Neuronal stem cell (in vitro differentiated cells): Measurements from ENCODE around the gene KCNIP2.

ENCODE experiments used
- DNase-seq: peaks from one replicate; pipeline ENCODE4 v3.0.0-alpha.2; 2013; ENCODE audit warnings: low spot score
- H2AFZ ChIP-seq: one replicate; pipeline ENCODE4 v1.6.1; 2013; ENCODE audit warnings: mild to moderate bottlenecking, low read length, inconsistent platforms
- H2AK5ac ChIP-seq: 2 replicates; pipeline ENCODE4 v1.6.1; 2013; ENCODE audit warnings: low read depth, mild to moderate bottlenecking, inconsistent platforms, low read length, moderate library complexity, mixed read lengths
- H2BK120ac ChIP-seq: 2 replicates; pipeline ENCODE4 v1.6.1; 2013; ENCODE audit warnings: low read depth, mild to moderate bottlenecking, inconsistent platforms, low read length, moderate library complexity, mixed read lengths
- H2BK12ac ChIP-seq: one replicate; pipeline ENCODE4 v1.6.1; 2013; ENCODE audit warnings: low read length, inconsistent platforms
- H2BK15ac ChIP-seq: 2 replicates; pipeline ENCODE4 v1.6.1; 2013; ENCODE audit warnings: mild to moderate bottlenecking, low read length, inconsistent platforms, mixed read lengths
- H2BK5ac ChIP-seq: one replicate; pipeline ENCODE4 v1.6.1; 2013; ENCODE audit warnings: inconsistent platforms, mild to moderate bottlenecking, low read length, moderate library complexity
- H3K14ac ChIP-seq: one replicate; pipeline ENCODE4 v1.6.1; 2013; ENCODE audit warnings: low read length, inconsistent platforms
- H3K18ac ChIP-seq: 2 replicates; pipeline ENCODE4 v1.6.1; 2013; ENCODE audit warnings: low read length, inconsistent platforms
- H3K23ac ChIP-seq: 2 replicates; pipeline ENCODE4 v1.6.1; 2013; ENCODE audit warnings: low read depth, mild to moderate bottlenecking, mixed read lengths, low read length, inconsistent platforms; ENCODE audit not compliant: poor library complexity
- H3K27ac ChIP-seq: replicated peaks from 3 replicates; pipeline ENCODE4 v1.5.1; 2013; ENCODE audit warnings: low read length, inconsistent platforms
- H3K27me3 ChIP-seq, 3 experiments: 2 replicates each; pipeline ENCODE4 v1.6.1; 2013; ENCODE audit warnings: low read length in 3 of 3, mild to moderate bottlenecking in 2 of 3, inconsistent platforms in 1 of 3, low read depth in 1 of 3, mixed read lengths in 1 of 3, moderate library complexity in 1 of 3; ENCODE audit not compliant: control insufficient read depth in 3 of 3, insufficient read depth in 3 of 3
- H3K36me3 ChIP-seq, 2 donors: replicated peaks in 1 of 2; 2 replicates each; pipeline ENCODE4 v1.6.1; 2013; ENCODE audit warnings: low read length in 2 of 2; ENCODE audit not compliant: control insufficient read depth in 2 of 2, insufficient read depth in 2 of 2
- H3K4ac ChIP-seq: 2 replicates; pipeline ENCODE4 v1.6.1; 2013; ENCODE audit warnings: inconsistent platforms, mild to moderate bottlenecking, low read length, moderate library complexity
- H3K4me1 ChIP-seq, 2 donors: 1 replicate in 1 of 2; 2 replicates in 1 of 2; pipeline ENCODE4 v1.6.1; 2013; ENCODE audit warnings: low read length in 2 of 2, low read depth in 1 of 2; ENCODE audit not compliant: control insufficient read depth in 2 of 2, insufficient read depth in 1 of 2
- H3K4me2 ChIP-seq: one replicate; pipeline ENCODE4 v1.6.1; 2013; ENCODE audit warnings: mild to moderate bottlenecking, low read length, inconsistent platforms; ENCODE audit not compliant: insufficient read depth, poor library complexity, severe bottlenecking
- H3K4me3 ChIP-seq, 2 donors: 2 replicates each; pipeline ENCODE4 v1.5.1; 2013; ENCODE audit warnings: low read length in 2 of 2, mild to moderate bottlenecking in 2 of 2, inconsistent platforms in 1 of 2, moderate library complexity in 1 of 2
- H3K79me1 ChIP-seq: one replicate; pipeline ENCODE4 v1.6.1; 2013; ENCODE audit warnings: low read depth, mild to moderate bottlenecking, inconsistent platforms, low read length, moderate library complexity
- H3K9ac ChIP-seq: one replicate; pipeline ENCODE4 v1.6.1; 2013; ENCODE audit warnings: mild to moderate bottlenecking, low read depth, low read length, inconsistent platforms; ENCODE audit not compliant: poor library complexity
- H3K9me3 ChIP-seq, 2 donors: replicated peaks in 1 of 2; 2 replicates each; pipeline versions ENCODE3 to v1.6.1; 2013; ENCODE audit warnings: low read length in 2 of 2, mild to moderate bottlenecking in 2 of 2, inconsistent platforms in 1 of 2, low read depth in 1 of 2, mixed read lengths in 1 of 2, moderate library complexity in 1 of 2; ENCODE audit not compliant: control insufficient read depth in 2 of 2, insufficient read depth in 1 of 2
- H4K8ac ChIP-seq: one replicate; pipeline ENCODE4 v1.6.1; 2013; ENCODE audit warnings: low read depth, mild to moderate bottlenecking, inconsistent platforms, low read length, moderate library complexity
- H4K91ac ChIP-seq: one replicate; pipeline ENCODE4 v1.6.1; 2013; ENCODE audit warnings: low read length, low read depth, mild to moderate bottlenecking, inconsistent platforms; ENCODE audit not compliant: poor library complexity
- WGBS, 2 donors: extraction: QIAGEN DNeasy Blood & Tissue Kit; methylation state at CpG; one replicate each; pipeline ENCODE4 v1.1.7; 2013; ENCODE audit warnings: missing lambda C conversion rate in 2 of 2, mixed read lengths in 1 of 2; ENCODE audit not compliant: insufficient read length in 2 of 2, insufficient replicate concordance in 1 of 2; ENCODE audit errors: extremely low coverage in 2 of 2; 5-methylcytosine and 5-hydroxymethylcytosine counted together

Gene KCNIP2

DNA sequence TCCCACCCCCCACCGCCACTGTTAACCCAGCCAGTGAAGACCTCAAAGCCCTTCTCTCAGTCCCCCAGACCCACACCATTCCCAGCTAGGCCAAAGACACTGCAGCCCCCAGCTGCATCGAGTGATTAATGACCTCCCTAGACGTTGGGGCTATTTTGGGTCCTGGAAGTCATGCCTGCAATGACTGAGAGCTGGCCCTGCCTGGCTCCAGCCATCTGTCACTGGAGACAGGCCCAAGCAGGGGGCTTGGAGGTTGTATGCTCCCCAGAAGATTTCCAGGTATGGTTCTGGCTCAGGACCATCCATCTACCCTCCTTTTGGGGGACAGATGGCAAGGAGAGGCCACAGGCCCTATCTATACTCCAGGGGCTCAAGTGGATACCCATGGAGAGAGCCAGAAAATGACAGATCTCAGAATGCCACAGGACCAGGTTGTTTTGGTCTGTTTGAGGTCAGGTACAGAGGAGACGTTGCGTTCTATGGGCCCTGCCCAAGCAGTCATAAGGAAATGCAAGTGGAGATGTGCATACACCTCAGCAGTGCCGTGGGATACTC, 5.1 kb downstream of the KCNIP2 start:
- no peak overlapping the region for H4K8ac ChIP-seq
- H4K91ac ChIP-seq: no peak overlapping the region
- H3K27ac ChIP-seq: no peak overlapping the region
- H3K4me2 ChIP-seq: no peak overlapping the region
- H3K27me3 ChIP-seq: peaks cover 0 to 19% (median 0%) of the 10 kb centered on the region in 3 experiments
- no peak overlapping the region for H2BK5ac ChIP-seq
- H3K4ac ChIP-seq: no peak overlapping the region
- no peaks in the 10 kb centered on the region for H3K9me3 ChIP-seq
- no peak overlapping the region for H2AFZ ChIP-seq
- peaks cover 0 to 2% of the 10 kb centered on the region in 2 donors for H3K36me3 ChIP-seq
- H3K23ac ChIP-seq: no peak overlapping the region
- no CpG with 5 or more reads among the region's 6 CpGs for WGBS, 2 donors
- H2BK15ac ChIP-seq: no peak overlapping the region
- H3K14ac ChIP-seq: no peak overlapping the region
- H2AK5ac ChIP-seq: no peak overlapping the region
- H3K79me1 ChIP-seq: no peaks in the 10 kb centered on the region
- no peak overlapping the region for H2BK12ac ChIP-seq
- H3K4me3 ChIP-seq: no peak overlapping the region
- H3K18ac ChIP-seq: no peak overlapping the region
- H2BK120ac ChIP-seq: no peak overlapping the region
- H3K4me1 ChIP-seq: peaks cover 19 to 20% of the 10 kb centered on the region in 2 donors
- no peak overlapping the region for H3K9ac ChIP-seq
- DNase-seq: no peak

- Histone ChIP-seq H2BK12ac (no peak overlapping the region), H3K4me1 (peaks cover 16 to 20% of the 10 kb centered on the region in 2 donors), H3K79me1 (no peaks in the 10 kb centered on the region), H2BK120ac (no peak overlapping the region), H4K91ac (no peak overlapping the region), H3K4ac (no peak overlapping the region), H2AK5ac (no peak overlapping the region), H3K18ac (no peak overlapping the region), H3K4me3 (no peak overlapping the region), H2AFZ (no peak overlapping the region), H3K9ac (no peak overlapping the region), H3K14ac (no peak overlapping the region), H4K8ac (no peak overlapping the region), H3K4me2 (no peak overlapping the region), H3K9me3 (no peaks in the 10 kb centered on the region), H3K23ac (no peak overlapping the region), H3K27me3 (peaks cover 0 to 14% (median 0%) of the 10 kb centered on the region in 3 experiments), H2BK15ac (no peak overlapping the region), H3K36me3 (peaks cover 0 to 2% of the 10 kb centered on the region in 2 donors), H3K27ac (no peak overlapping the region), H2BK5ac (no peak overlapping the region)
- WGBS, 2 donors: no CpG with 5 or more reads among the region's 2 CpGs
- DNase-seq: no peak
Measured at GRCh38 chr10:101837748-101838147, 5.9 kb downstream of the KCNIP2 start.

GRCh38 chr10:101835362-101835761, 8.2 kb downstream of the KCNIP2 start:
- no peak overlapping the region for H3K9ac ChIP-seq
- H3K23ac ChIP-seq: no peak overlapping the region
- H3K27me3 ChIP-seq: no peaks in the 10 kb centered on the region
- no peak overlapping the region for H3K4me3 ChIP-seq
- H3K4me2 ChIP-seq: no peak overlapping the region
- H3K14ac ChIP-seq: no peak overlapping the region
- H4K91ac ChIP-seq: no peak overlapping the region
- H3K18ac ChIP-seq: no peak overlapping the region
- no peak overlapping the region for H2BK120ac ChIP-seq
- no CpG with 5 or more reads among the region's 4 CpGs for WGBS, 2 donors
- H3K9me3 ChIP-seq: no peaks in the 10 kb centered on the region
- no peak overlapping the region for H2AK5ac ChIP-seq
- no peak overlapping the region for H2BK12ac ChIP-seq
- peaks cover 17 to 25% of the 10 kb centered on the region in 2 donors for H3K4me1 ChIP-seq
- no peak overlapping the region for H2AFZ ChIP-seq
- H2BK15ac ChIP-seq: no peak overlapping the region
- H3K36me3 ChIP-seq: peaks cover 0 to 2% of the 10 kb centered on the region in 2 donors
- no peak overlapping the region for H3K4ac ChIP-seq
- H3K79me1 ChIP-seq: no peaks in the 10 kb centered on the region
- H2BK5ac ChIP-seq: no peak overlapping the region
- H3K27ac ChIP-seq: no peak overlapping the region
- DNase-seq: no peak
- H4K8ac ChIP-seq: no peak overlapping the region

DNA sequence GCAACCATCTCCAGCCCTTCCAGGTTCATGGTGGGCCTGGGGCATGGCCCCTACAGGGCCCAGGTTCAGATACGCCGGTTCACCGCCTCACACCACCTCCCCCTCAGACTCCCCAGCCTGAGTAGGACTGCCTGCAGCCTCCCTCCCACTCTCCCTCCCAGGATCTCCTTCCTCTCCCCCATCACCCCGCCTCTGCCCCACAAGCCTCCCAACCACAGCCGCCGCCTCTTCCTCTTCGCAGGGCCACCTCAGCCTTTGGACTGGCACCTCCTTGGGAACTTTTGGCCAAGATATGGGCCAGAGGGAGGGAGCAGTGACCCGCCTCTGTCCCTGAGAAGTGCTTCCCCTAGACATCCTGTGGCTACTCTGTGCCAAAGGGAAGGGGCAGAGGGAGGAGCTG, 9.3 kb downstream of the KCNIP2 start:
- H4K8ac ChIP-seq: no peak overlapping the region
- H3K14ac ChIP-seq: peak overlapping the region; percentile 51
- H2AFZ ChIP-seq: no peak overlapping the region
- H3K79me1 ChIP-seq: no peaks in the 10 kb centered on the region
- peaks cover 19 to 23% of the 10 kb centered on the region in 2 donors for H3K4me1 ChIP-seq
- H3K4me3 ChIP-seq: no peak overlapping the region
- no peak overlapping the region for H3K9ac ChIP-seq
- DNase-seq: no peak
- H3K23ac ChIP-seq: no peak overlapping the region
- no peaks in the 10 kb centered on the region for H3K9me3 ChIP-seq
- H2AK5ac ChIP-seq: peak overlapping the region; percentile 47
- H2BK15ac ChIP-seq: no peak overlapping the region
- H3K27ac ChIP-seq: no peak overlapping the region
- H2BK12ac ChIP-seq: peak overlapping the region; percentile 14
- H4K91ac ChIP-seq: no peak overlapping the region
- no peaks in the 10 kb centered on the region for H3K27me3 ChIP-seq
- no peak overlapping the region for H3K4me2 ChIP-seq
- no peak overlapping the region for H3K18ac ChIP-seq
- H3K36me3 ChIP-seq: peaks cover 0 to 2% of the 10 kb centered on the region in 2 donors
- H2BK120ac ChIP-seq: no peak overlapping the region
- H3K4ac ChIP-seq: no peak overlapping the region
- no peak overlapping the region for H2BK5ac ChIP-seq
- WGBS, 2 donors: no CpG with 5 or more reads among the region's 8 CpGs
